NCI-H510A (cell line): ENCODE results near the gene CTXND1.
"Not testable (repeated sequence)": the region's sequence is repeated elsewhere in the genome, so short reads cannot be mapped to it uniquely, and the experiment has no call there.

ENCODE experiments used
- DNase-seq: peaks from one replicate; lab custom pipeline; 2025; lab: John Stamatoyannopoulos, UW

Gene CTXND1

DNA sequence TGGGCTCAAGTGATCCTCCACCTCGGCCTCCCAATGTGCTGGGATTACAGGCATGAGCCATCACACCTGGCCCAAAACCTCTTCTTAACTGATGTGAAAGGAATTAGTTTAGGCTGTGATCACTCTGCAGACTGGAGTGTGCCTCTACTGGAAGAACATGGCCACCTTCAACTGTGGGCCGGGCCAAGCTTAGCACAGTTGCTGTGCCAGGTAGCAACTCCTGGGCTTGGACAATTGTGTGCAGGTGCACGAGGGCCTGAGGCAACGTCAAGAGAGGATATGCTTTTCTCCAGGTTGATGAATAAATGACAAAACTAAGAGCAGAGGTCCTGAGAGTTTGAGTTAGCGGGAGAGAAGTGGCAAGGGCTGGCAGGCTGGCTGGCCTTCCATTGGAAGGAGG, 92.7 kb downstream of the CTXND1 start:
- no peak for DNase-seq

DNA sequence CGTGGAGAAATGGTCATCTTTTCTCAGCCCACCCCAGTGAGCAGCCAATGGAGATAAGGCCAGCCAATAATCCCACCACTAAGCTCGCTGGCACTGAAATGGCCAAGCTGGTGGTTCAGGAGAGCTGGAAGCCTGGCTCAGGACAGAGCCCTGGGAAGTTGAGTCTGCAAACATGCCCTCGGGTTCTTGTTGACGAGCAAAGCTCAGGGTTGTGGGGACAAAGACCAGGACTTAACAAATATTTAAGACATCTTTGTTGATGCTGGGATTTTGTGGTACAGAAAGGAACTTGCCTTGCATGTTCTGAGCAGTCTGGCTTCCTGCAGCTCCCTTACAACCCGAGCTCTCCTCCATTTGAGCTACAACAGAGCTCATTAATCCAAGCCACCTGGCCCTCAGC, 94.8 kb downstream of the CTXND1 start:
- DNase-seq, result no peak

DNA sequence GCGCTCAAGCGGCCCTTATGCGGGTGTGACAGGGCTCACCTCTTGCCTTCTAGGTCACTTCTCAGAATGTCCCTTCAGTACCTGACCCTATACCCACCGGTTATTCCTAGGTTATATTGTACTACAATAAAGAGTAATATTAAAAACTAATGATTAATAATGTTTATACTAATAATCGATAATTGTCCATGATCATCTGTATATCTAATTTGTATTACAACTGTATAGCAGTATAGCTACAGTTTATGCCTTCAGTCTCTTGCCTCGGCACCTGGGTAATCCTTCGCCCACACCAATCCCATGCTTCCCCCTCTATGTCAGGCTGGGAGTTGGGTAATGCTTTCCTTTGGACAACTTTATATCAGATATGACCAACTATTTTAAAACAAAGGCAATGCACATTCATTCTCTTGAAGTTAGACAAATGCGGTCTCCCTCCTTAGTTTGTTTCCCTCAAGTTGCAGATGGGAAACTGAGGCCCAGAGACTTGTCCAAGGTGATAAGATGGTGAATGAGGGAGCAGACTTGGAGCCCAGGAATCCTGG, 95.8 kb downstream of the CTXND1 start:
- no peak for DNase-seq

DNA sequence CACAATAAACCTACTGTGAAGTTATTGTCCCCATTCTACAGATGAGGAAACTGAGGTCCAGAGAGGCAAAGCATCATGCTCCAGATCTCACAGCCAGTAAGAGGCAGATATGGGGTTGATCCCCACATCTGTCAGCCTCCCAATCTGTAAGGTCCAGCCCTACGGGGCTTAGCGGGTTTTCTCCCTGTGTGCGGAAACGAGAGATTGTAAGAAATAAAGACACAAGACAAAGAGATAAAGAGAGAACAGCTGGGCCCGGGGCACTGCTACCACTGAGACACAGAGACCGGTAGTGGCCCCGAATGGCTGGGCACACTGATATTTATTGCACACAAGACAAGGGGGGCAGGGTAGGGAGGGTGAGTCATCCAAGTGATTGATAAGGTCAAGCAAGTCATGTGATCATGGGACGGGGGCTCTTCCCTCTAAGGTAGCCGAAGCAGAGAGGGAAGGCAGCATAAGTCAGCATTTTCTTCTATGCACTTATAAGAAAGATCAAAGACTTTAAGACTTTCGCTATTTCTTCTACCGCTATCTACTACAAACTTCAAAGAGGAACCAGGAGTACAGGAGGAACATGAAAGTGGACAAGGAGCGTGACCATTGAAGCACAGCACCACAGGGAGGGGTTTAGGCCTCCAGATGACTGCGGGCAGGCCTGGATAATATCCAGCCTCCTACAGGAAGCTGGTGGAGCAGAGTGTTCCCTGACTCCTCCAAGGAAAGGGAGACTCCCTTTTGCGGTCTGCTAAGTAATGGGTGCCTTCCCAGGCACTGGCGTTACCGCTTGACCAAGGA, 96.4 kb downstream of the CTXND1 start:
- DNase-seq, result not testable (repeated sequence)

DNA sequence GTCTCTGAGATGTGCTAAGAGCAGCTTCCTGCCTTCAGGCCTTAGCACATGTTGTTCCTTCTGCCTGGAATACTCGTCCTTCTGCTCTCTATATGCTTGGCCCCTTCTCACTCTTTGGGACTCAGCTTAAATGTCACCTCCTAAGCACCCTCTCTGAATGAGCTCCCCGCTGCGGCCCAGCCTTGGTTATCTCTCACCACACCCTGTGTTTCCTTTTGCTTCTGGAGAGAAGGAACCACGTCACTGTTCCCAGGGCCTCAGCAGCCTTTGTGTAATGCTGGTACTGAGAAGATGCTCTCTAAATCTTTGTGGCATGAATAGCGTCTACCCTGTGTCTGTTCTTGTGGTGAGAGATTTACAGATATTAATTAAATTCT, 97.0 kb downstream of the CTXND1 start:
- no peak for DNase-seq

DNA sequence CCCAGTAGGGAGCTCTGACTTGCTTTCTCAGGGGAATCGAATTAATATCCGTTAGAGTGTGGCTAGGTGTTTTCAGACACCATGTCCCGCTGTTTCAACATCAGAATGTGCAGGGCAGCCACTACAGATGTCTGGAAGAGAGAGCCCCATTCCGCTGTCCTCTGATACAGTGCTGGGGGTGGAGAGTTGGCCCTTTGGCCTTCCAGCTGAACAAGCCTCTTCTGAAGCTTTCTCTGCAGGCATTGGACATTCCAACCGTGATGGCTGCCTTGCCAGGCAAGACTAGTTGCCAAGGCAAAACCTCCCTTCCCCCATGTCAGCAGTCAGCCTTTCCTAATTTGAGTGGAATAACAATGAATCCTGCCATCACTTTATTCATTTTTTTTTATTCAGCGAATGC, 97.7 kb downstream of the CTXND1 start:
- DNase-seq, result no peak

DNA sequence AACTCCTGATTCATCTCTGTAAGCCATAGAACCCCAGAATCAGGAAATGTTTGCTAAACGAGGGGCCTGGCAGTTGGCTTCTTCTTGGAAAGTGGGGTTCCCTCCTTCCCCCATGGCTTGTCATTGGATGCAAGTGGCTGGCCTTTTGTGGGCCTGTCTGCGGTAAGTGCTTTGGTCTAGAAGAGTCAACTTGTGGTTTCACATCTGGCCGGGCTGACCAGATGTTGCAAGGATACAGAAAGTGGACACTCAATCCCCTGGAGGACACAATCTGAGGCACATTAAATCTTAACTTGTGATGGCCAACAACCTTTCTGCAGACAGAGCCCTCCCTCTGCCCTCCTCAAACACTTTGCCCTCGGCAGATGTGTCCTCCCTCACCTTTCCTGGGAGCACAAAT, 98.1 kb downstream of the CTXND1 start:
- no peak for DNase-seq

DNA sequence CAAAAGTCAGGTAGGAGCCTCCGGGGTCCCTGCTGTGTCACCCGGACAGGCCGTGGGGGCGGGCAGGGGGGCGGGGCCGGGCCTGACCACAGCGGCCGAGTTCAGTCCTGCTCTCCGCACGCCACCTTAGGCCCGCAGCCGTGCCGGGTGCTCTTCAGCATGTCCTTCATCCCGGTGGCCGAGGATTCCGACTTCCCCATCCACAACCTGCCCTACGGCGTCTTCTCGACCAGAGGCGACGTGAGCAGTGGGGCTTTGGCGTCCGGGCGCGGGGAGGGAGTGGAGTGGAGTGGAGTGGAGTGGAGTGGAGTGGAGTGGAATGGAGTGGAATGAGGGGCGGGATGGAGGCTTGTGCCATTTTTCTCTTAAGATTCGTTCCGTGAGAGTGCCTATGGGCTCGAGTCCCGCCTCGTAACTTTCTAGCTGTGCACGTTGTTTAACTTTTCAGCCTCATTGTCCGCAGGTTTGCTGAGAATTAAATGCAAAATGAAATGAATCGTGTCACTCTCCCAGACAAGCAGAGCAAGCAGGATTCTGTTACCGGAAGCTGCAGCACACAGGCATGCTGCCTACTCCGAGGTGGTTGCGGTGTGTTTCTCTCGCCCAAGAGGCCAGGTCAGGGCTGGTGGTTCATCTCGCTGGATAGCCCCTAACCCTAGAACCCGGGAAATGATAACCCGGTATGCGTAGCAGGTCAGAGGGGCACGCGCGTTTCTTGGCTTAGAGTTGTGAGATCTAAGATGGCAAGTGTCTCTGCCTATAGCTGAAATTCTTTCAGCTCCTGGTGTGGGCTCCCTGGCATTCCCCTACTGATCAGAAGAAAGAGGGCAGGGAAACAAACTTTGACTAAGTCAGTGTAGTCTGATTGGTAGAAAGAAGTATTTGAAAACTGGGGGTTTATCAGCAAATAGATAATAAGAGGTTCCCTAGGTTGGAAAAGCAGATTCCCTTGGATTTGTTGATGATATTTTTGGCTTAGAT, 98.8 kb downstream of the CTXND1 start, which contains the start of gene FAH:
Gene FAH, plus strand, starts transcription at position 104 of the 981 bp plus-strand sequence. Its CDS starts 56 bp downstream, at position 160.
- no peak for DNase-seq

DNA sequence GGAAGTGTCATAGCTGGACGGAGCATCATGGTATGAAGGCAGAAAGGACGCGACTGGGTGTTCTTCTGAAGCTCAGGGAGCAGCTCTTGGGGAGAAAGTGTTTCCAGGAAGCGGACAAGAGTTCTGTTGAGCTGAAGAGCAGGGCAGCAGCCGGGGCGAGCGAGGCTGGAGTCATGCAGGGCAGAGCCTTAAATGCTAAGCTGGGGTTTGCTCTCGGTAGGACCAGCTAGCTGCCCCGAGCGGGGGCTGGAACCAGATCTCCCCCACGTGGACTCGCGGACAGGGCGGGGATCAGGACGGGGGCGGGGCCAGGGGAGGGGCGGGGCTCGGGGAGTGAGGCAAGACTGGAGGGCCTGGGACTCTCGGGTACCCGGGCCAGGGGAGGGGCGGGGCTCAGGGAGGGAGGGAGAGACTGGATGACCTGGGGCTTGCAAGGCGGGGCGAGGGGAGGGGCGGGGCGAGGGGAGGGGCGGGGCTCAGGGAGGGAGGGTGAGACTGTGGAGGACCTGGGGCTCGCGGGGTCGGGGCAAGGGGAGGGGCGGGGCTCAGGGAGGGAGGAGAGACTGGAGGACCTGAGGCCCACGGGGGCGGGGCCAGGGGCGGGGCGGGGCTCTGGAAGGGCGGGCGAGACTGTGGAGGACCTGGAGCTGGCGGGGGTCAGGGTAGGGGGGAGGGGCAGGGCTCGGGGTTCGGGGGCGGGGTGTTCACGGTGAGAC, 99.7 kb downstream of the CTXND1 start:
- DNase-seq, result peak; percentile 77

DNA sequence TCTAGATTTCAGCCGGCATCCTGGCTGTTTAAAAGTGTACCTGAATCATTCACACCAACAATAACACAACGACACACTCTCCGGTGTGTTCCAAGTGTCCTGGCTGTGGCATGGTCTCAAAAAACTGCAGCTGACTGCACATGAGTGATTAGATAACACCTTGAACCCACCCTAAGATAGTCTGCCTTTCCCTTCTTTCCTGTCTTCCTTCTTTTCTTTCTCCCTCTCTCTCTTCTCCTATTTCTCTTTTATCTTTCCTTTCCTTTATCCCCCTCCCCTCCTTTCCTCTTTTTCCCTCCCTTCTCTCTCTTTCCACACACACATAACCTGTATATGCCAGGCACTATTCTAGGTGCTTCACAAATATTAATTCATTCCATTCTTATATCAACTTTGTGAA, 100.4 kb downstream of the CTXND1 start:
- DNase-seq, result no peak

DNA sequence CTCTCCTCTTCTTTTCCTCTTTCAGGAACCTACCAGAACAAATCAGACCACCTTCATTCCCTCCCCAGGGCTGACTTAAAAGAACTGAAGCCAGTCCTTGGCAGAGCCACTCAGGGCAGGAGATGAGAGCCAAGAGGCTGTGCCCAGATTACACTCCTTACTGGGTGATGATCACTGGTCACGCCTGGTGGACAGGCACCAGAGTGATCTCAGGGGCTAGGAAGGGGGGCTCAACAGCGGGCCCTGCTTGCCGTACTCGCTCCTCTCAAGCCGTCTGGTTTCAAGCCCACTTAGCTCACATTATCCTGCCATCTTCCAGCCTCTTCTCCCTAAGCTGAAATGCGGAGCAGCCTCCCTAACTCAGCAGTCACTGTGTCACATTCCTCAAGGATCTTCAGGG, 100.9 kb downstream of the CTXND1 start:
- no peak for DNase-seq
